ENCODE measurements around the gene PCBP2.
A peak's percentile ranks its signal among the peaks of the same experiment; 100 is the strongest.

Gene PCBP2

GRCh38 chr12:53431187-53431586 lies 20.7 kb upstream of the PCBP2 start:
- TF ChIP-seq TEAD4 (IDR thresholded peaks at IDR 0.05) (no peak), USF1 (IDR thresholded peaks at IDR 0.05) (no peak), YY1 (IDR thresholded peaks at IDR 0.05; ENCODE audit: low read depth) (no peak), EGR1 (IDR thresholded peaks at IDR 0.05) (no peak), REST (IDR thresholded peaks at IDR 0.05; ENCODE audit: low read depth) (no peak), TAF1 (IDR thresholded peaks at IDR 0.05; ENCODE audit: low read depth) (no peak), EP300 (IDR thresholded peaks at IDR 0.05; ENCODE audit: borderline replicate concordance) (no peak), RAD21 (IDR thresholded peaks at IDR 0.05; ENCODE audit: low read depth) (no peak), CEBPB (IDR thresholded peaks at IDR 0.05) (no peak), TCF12 (IDR thresholded peaks at IDR 0.05; ENCODE audit: low read depth) (no peak), NFIC (IDR thresholded peaks at IDR 0.05) (no peak)

GRCh38 chr12:53435326-53435725 lies 16.6 kb upstream of the PCBP2 start:
- 0 out of 2 replicates have a peak, but pooled peaks have one; percentile 40 for TF ChIP-seq CEBPB (IDR thresholded peaks at IDR 0.05)

- TF ChIP-seq NFIC (IDR thresholded peaks at IDR 0.05) (no peak), TAF1 (IDR thresholded peaks at IDR 0.05; ENCODE audit: low read depth) (peak; percentile 74; the same call in 1 of the 2 replicates), FOXM1 (IDR thresholded peaks at IDR 0.05; ENCODE audit: borderline replicate concordance, low read depth) (no peak), REST (IDR thresholded peaks at IDR 0.05; ENCODE audit: low read depth) (no peak), EP300 (IDR thresholded peaks at IDR 0.05; ENCODE audit: borderline replicate concordance) (no peak), MAX (IDR thresholded peaks at IDR 0.05) (peak; percentile 85), CEBPB (IDR thresholded peaks at IDR 0.05) (peak; percentile 94), RAD21 (IDR thresholded peaks at IDR 0.05; ENCODE audit: low read depth) (no peak), CREB1 (IDR thresholded peaks at IDR 0.05; ENCODE audit: low read depth) (no peak), TCF12 (IDR thresholded peaks at IDR 0.05; ENCODE audit: low read depth) (no peak), USF1 (IDR thresholded peaks at IDR 0.05) (peak; percentile 77), YY1 (IDR thresholded peaks at IDR 0.05; ENCODE audit: low read depth) (no peak; the same call in none of the 2 replicates), EGR1 (IDR thresholded peaks at IDR 0.05) (no peak), TEAD4 (IDR thresholded peaks at IDR 0.05) (peak; percentile 55), ZBTB7A (IDR thresholded peaks at IDR 0.05; ENCODE audit: low read depth) (no peak)
Observed at GRCh38 chr12:53441040-53441833, 10.7 kb upstream of the PCBP2 start, which contains the start of gene PRR13. Gene PRR13 (plus strand): TSS chr12:53441734. CDS start chr12:53442715, 981 bp downstream.

GRCh38 chr12:53443955-53444354 lies 7.9 kb upstream of the PCBP2 start:
- TF ChIP-seq RAD21 (IDR thresholded peaks at IDR 0.05; ENCODE audit: low read depth): no peak

- TF ChIP-seq FOXM1 (IDR thresholded peaks at IDR 0.05; ENCODE audit: borderline replicate concordance, low read depth) (no peak), YY1 (IDR thresholded peaks at IDR 0.05; ENCODE audit: low read depth) (no peak), TEAD4 (IDR thresholded peaks at IDR 0.05) (no peak), RAD21 (IDR thresholded peaks at IDR 0.05; ENCODE audit: low read depth) (no peak), TCF12 (IDR thresholded peaks at IDR 0.05; ENCODE audit: low read depth) (no peak), MAX (IDR thresholded peaks at IDR 0.05) (no peak), EP300 (IDR thresholded peaks at IDR 0.05; ENCODE audit: borderline replicate concordance) (no peak), CREB1 (IDR thresholded peaks at IDR 0.05; ENCODE audit: low read depth) (no peak), ZBTB7A (IDR thresholded peaks at IDR 0.05; ENCODE audit: low read depth) (no peak), REST (IDR thresholded peaks at IDR 0.05; ENCODE audit: low read depth) (no peak), NFIC (IDR thresholded peaks at IDR 0.05) (no peak), TAF1 (IDR thresholded peaks at IDR 0.05; ENCODE audit: low read depth) (no peak), USF1 (IDR thresholded peaks at IDR 0.05) (no peak), CEBPB (IDR thresholded peaks at IDR 0.05) (no peak), EGR1 (IDR thresholded peaks at IDR 0.05) (no peak)
Observed at GRCh38 chr12:53450936-53451335, 966 bp upstream of the PCBP2 start.
